Measurements from ENCODE around the gene SCAF11.

DNA sequence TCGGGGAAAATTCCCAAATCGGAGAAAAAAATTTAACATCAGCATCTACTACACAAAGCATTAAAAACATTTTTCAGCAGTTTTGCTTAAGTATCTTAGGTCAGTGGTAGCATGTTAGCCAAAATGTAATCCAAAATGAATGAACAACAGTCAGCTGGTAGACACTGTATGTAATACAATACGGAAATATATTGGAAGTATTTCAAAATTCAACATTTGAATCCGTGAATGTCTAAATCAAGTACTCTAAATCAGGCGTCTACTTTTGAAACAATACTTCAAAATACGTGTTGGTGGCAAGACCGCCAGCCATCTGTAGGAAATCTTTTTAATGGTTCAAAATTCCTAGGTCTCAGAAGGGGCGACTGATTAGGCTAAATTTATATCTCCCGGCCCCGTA, 1.1 kb downstream of the SCAF11 start:
- TF ChIP-seq, protein P1, sequence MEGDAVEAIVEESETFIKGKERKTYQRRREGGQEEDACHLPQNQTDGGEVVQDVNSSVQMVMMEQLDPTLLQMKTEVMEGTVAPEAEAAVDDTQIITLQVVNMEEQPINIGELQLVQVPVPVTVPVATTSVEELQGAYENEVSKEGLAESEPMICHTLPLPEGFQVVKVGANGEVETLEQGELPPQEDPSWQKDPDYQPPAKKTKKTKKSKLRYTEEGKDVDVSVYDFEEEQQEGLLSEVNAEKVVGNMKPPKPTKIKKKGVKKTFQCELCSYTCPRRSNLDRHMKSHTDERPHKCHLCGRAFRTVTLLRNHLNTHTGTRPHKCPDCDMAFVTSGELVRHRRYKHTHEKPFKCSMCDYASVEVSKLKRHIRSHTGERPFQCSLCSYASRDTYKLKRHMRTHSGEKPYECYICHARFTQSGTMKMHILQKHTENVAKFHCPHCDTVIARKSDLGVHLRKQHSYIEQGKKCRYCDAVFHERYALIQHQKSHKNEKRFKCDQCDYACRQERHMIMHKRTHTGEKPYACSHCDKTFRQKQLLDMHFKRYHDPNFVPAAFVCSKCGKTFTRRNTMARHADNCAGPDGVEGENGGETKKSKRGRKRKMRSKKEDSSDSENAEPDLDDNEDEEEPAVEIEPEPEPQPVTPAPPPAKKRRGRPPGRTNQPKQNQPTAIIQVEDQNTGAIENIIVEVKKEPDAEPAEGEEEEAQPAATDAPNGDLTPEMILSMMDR (conservative IDR thresholded peaks at IDR 0.05; ENCODE audit: low read depth, low read length): no peak
- TF ChIP-seq EZH2 (IDR thresholded peaks at IDR 0.05; ENCODE audit: borderline replicate concordance, low read depth, low read length, poor library complexity, severe bottlenecking): no peak
